GM04503 (cell line): ENCODE results near the gene DOCK2.

Experiments
- DNase-seq: peaks from one replicate; pipeline ENCODE4 v3.0.0-alpha.2; 2012; ENCODE audit warnings: low read depth

DOCK2 gene

GRCh38 chr5:169988947-169989346, 351.9 kb downstream of the DOCK2 start:
- no peak for DNase-seq

GRCh38 chr5:169989365-169989764, 352.3 kb downstream of the DOCK2 start:
- no peak for DNase-seq

- DNase-seq = no peak
These were observed 354.2 kb downstream of the DOCK2 start for GRCh38 chr5:169991115-169991869.

GRCh38 chr5:169992789-169993484, 355.9 kb downstream of the DOCK2 start:
- no peak for DNase-seq

GRCh38 chr5:169993485-169993790, 356.4 kb downstream of the DOCK2 start:
- no peak for DNase-seq

- no peak for DNase-seq
These were observed 360.7 kb downstream of the DOCK2 start for GRCh38 chr5:169997798-169998197.

- DNase-seq = no peak
These were observed 362.5 kb downstream of the DOCK2 start for GRCh38 chr5:169999621-170000020.

- no peak for DNase-seq
These were observed 363.1 kb downstream of the DOCK2 start for GRCh38 chr5:170000155-170000554.

- DNase-seq = no peak
These were observed 368.9 kb downstream of the DOCK2 start for GRCh38 chr5:170006021-170006420.

- no peak for DNase-seq
These were observed 371.3 kb downstream of the DOCK2 start for GRCh38 chr5:170008376-170008775.

- DNase-seq = no peak
These were observed 373.5 kb downstream of the DOCK2 start for GRCh38 chr5:170010595-170010994.

- DNase-seq = no peak
These were observed 374.7 kb downstream of the DOCK2 start for GRCh38 chr5:170011751-170012150.

GRCh38 chr5:170012622-170013021, 375.5 kb downstream of the DOCK2 start:
- no peak for DNase-seq

- no peak for DNase-seq
These were observed 383.3 kb downstream of the DOCK2 start for GRCh38 chr5:170020423-170020822.

- no peak for DNase-seq
These were observed 384.4 kb downstream of the DOCK2 start for GRCh38 chr5:170021506-170021905.

GRCh38 chr5:170025853-170026252, 388.8 kb downstream of the DOCK2 start:
- DNase-seq = no peak

GRCh38 chr5:170028124-170028523, 391.0 kb downstream of the DOCK2 start:
- DNase-seq = peak; percentile 0

GRCh38 chr5:170034231-170034630, 397.2 kb downstream of the DOCK2 start:
- no peak for DNase-seq

- no peak for DNase-seq
These were observed 401.2 kb downstream of the DOCK2 start for GRCh38 chr5:170038241-170038640.

- DNase-seq = no peak
These were observed 402.8 kb downstream of the DOCK2 start for GRCh38 chr5:170039830-170040229.

- no peak for DNase-seq
These were observed 409.2 kb downstream of the DOCK2 start for GRCh38 chr5:170046241-170046640.

- no peak for DNase-seq
These were observed 412.6 kb downstream of the DOCK2 start for GRCh38 chr5:170049713-170050112.

- DNase-seq = no peak
These were observed 416.8 kb downstream of the DOCK2 start for GRCh38 chr5:170053896-170054295.

GRCh38 chr5:170055606-170056005, 418.5 kb downstream of the DOCK2 start:
- no peak for DNase-seq
